ENCODE measurements around the gene RNF11. TPM values are rescaled to one million over a fixed set of nuclear protein-coding genes. Genes with fewer than 3 reads are reported as not detected.
A peak's percentile ranks its signal among the peaks of the same experiment; 100 is the strongest.

The RNF11 gene
- polyA plus RNA-seq, 3 donors: 25.3 to 30.4 (median 28.4) TPM

- H3K9me3 ChIP-seq (replicated peaks in 1 of 2; ENCODE audit: control insufficient read depth in 1 of 2, insufficient read depth in 1 of 2, low read length in 2 of 2): no peaks in the 10 kb centered on the region
- WGBS (ENCODE audit: insufficient coverage): 94% methylated on average over 5 of the region's 5 CpGs
- no peak overlapping the region for H3K27ac ChIP-seq (ENCODE audit: low read depth in 1 of 2, low read length in 2 of 2)
- no peaks in the 10 kb centered on the region for H3K27me3 ChIP-seq (ENCODE audit: control insufficient read depth in 2 of 2, insufficient read depth in 2 of 2, low read length in 2 of 2)
- no peaks in the 10 kb centered on the region for H3K4me1 ChIP-seq (ENCODE audit: control insufficient read depth in 1 of 2, insufficient read depth in 2 of 2, low read length in 2 of 2)
- TF ChIP-seq, protein P1, sequence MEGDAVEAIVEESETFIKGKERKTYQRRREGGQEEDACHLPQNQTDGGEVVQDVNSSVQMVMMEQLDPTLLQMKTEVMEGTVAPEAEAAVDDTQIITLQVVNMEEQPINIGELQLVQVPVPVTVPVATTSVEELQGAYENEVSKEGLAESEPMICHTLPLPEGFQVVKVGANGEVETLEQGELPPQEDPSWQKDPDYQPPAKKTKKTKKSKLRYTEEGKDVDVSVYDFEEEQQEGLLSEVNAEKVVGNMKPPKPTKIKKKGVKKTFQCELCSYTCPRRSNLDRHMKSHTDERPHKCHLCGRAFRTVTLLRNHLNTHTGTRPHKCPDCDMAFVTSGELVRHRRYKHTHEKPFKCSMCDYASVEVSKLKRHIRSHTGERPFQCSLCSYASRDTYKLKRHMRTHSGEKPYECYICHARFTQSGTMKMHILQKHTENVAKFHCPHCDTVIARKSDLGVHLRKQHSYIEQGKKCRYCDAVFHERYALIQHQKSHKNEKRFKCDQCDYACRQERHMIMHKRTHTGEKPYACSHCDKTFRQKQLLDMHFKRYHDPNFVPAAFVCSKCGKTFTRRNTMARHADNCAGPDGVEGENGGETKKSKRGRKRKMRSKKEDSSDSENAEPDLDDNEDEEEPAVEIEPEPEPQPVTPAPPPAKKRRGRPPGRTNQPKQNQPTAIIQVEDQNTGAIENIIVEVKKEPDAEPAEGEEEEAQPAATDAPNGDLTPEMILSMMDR (IDR thresholded peaks at IDR 0.05): no peak
- H3K27ac Mint-ChIP-seq: no peak overlapping the region
- no peaks in the 10 kb centered on the region for H3K79me2 ChIP-seq (ENCODE audit: insufficient read depth, low read length)
- peaks cover 0 to 2% (median 1%) of the 10 kb centered on the region in 3 donors for H3K27me3 Mint-ChIP-seq (ENCODE audit: low read depth in 3 of 3)
- H2AFZ ChIP-seq (ENCODE audit: insufficient read depth, low read depth, low read length, poor library complexity, severe bottlenecking): no peak overlapping the region
- no peak overlapping the region for H3K4me2 ChIP-seq (replicated peaks; ENCODE audit: extremely low read depth, low read length, poor library complexity, severe bottlenecking)
- no peaks in the 10 kb centered on the region for H3K36me3 Mint-ChIP-seq
- no peaks in the 10 kb centered on the region for H4K20me1 ChIP-seq (ENCODE audit: insufficient read depth, low read length)
- no peaks in the 10 kb centered on the region for H3K36me3 ChIP-seq (replicated peaks in 1 of 2; ENCODE audit: control insufficient read depth in 1 of 2, insufficient read depth in 2 of 2, low read length in 2 of 2)
- H3K4me1 Mint-ChIP-seq: peaks cover 3% of the 10 kb centered on the region
- H3K4me3 ChIP-seq (replicated peaks in 1 of 3; ENCODE audit: low read depth in 2 of 3, low read length in 3 of 3): no peak overlapping the region
- DNase-seq: no peak
- H3K9me3 Mint-ChIP-seq: peaks cover 0 to 2% (median 0%) of the 10 kb centered on the region in 7 donors
- H3K4me3 Mint-ChIP-seq: no peak overlapping the region
- intact Hi-C loops (cut with micrococcal nuclease): no loop called here
- H3K9ac ChIP-seq (ENCODE audit: insufficient read depth, low read length, poor library complexity, severe bottlenecking): no peak overlapping the region
These were observed 52.5 kb downstream of the RNF11 start for GRCh38 chr1:51288578-51288977.

GRCh38 chr1:51289676-51290488 is 53.8 kb downstream of the RNF11 start:
- Histone ChIP-seq H4K20me1 (ENCODE audit: insufficient read depth, low read length) (no peaks in the 10 kb centered on the region), H2AFZ (ENCODE audit: insufficient read depth, low read depth, low read length, poor library complexity, severe bottlenecking) (no peak overlapping the region), H3K9me3 (replicated peaks in 1 of 2; ENCODE audit: control insufficient read depth in 1 of 2, insufficient read depth in 1 of 2, low read length in 2 of 2) (no peaks in the 10 kb centered on the region), H3K4me2 (replicated peaks; ENCODE audit: extremely low read depth, low read length, poor library complexity, severe bottlenecking) (no peak overlapping the region), H3K9ac (ENCODE audit: insufficient read depth, low read length, poor library complexity, severe bottlenecking) (no peak overlapping the region), H3K79me2 (ENCODE audit: insufficient read depth, low read length) (no peaks in the 10 kb centered on the region), H3K4me3 (replicated peaks in 1 of 3; ENCODE audit: low read depth in 2 of 3, low read length in 3 of 3) (no peak overlapping the region), H3K36me3 (replicated peaks in 1 of 2; ENCODE audit: control insufficient read depth in 1 of 2, insufficient read depth in 2 of 2, low read length in 2 of 2) (no peaks in the 10 kb centered on the region), H3K27ac (ENCODE audit: low read depth in 1 of 2, low read length in 2 of 2) (no peak overlapping the region), H3K4me1 (ENCODE audit: control insufficient read depth in 1 of 2, insufficient read depth in 2 of 2, low read length in 2 of 2) (no peaks in the 10 kb centered on the region), H3K27me3 (ENCODE audit: control insufficient read depth in 2 of 2, insufficient read depth in 2 of 2, low read length in 2 of 2) (no peaks in the 10 kb centered on the region)
- H3K4me3 Mint-ChIP-seq: no peak overlapping the region
- H3K4me1 Mint-ChIP-seq: peaks cover under 1% of the 10 kb centered on the region
- no peaks in the 10 kb centered on the region for H3K36me3 Mint-ChIP-seq
- intact Hi-C loops (cut with micrococcal nuclease): no loop called here
- peak in 1 of 3 donors; percentile 3 for DNase-seq
- no peaks in the 10 kb centered on the region for H3K9me3 Mint-ChIP-seq
- TF ChIP-seq, protein P1 (IDR thresholded peaks at IDR 0.05): no peak
- peaks cover 0 to 5% (median 2%) of the 10 kb centered on the region in 3 donors for H3K27me3 Mint-ChIP-seq (ENCODE audit: low read depth in 3 of 3)
- WGBS (ENCODE audit: insufficient coverage): 98% methylated on average over 4 of the region's 8 CpGs
- no peak overlapping the region for H3K27ac Mint-ChIP-seq
